DMS153 treated with DMSO at 0.1 percent for 48 hours (cell line): Measurements from ENCODE around the gene TASL.
"Not testable (repeated sequence)": the region's sequence is repeated elsewhere in the genome, so short reads cannot be mapped to it uniquely, and the experiment has no call there.

Source experiments
- DNase-seq: peaks from one replicate; lab custom pipeline; 2025; ENCODE audit not compliant: unreplicated experiment; lab: John Stamatoyannopoulos, UW

Gene TASL

GRCh38 chrX:30580641-30581040 is 3.1 kb upstream of the TASL start:
- no peak for DNase-seq

GRCh38 chrX:30576881-30577280 is 685 bp downstream of the TASL start:
- DNase-seq = no peak

GRCh38 chrX:30573125-30573524 is 4.4 kb downstream of the TASL start:
- no peak for DNase-seq

- no peak for DNase-seq
Observed at GRCh38 chrX:30572678-30573077, 4.9 kb downstream of the TASL start.

- DNase-seq = no peak
Observed at GRCh38 chrX:30572004-30572403, 5.6 kb downstream of the TASL start.

GRCh38 chrX:30570505-30570904 is 7.1 kb downstream of the TASL start:
- DNase-seq = no peak

- DNase-seq = no peak
Observed at GRCh38 chrX:30568136-30568535, 9.4 kb downstream of the TASL start.

- not testable (repeated sequence) for DNase-seq
Observed at GRCh38 chrX:30563070-30563469, 14.5 kb downstream of the TASL start.

- DNase-seq = no peak
Observed at GRCh38 chrX:30561191-30561590, 16.4 kb downstream of the TASL start.

GRCh38 chrX:30538271-30538670 is 39.3 kb downstream of the TASL start:
- DNase-seq = no peak

GRCh38 chrX:30533835-30534234 is 43.7 kb downstream of the TASL start:
- DNase-seq = no peak

- no peak for DNase-seq
Observed at GRCh38 chrX:30533266-30533665, 44.3 kb downstream of the TASL start.

- no peak for DNase-seq
Observed at GRCh38 chrX:30530606-30531005, 47.0 kb downstream of the TASL start.

GRCh38 chrX:30525732-30526131 is 51.8 kb downstream of the TASL start:
- no peak for DNase-seq

GRCh38 chrX:30521440-30522182 is 56.0 kb downstream of the TASL start:
- DNase-seq = no peak

GRCh38 chrX:30513284-30513683 is 64.3 kb downstream of the TASL start:
- no peak for DNase-seq
